Measurements from ENCODE around the gene MAST2.

MAST2 gene

GRCh38 chr1:46062651-46063319 lies 259.4 kb downstream of the MAST2 start:
- DNase-seq (ENCODE audit: low read depth), result no peak

- no peak for DNase-seq (ENCODE audit: low read depth)
These were observed 261.3 kb downstream of the MAST2 start for GRCh38 chr1:46064708-46065107.

- DNase-seq (ENCODE audit: low read depth), result no peak
These were observed 262.0 kb downstream of the MAST2 start for GRCh38 chr1:46065405-46065804.

- no peak for DNase-seq (ENCODE audit: low read depth)
These were observed 264.2 kb downstream of the MAST2 start for GRCh38 chr1:46067652-46068051.

GRCh38 chr1:46068525-46068924 lies 265.1 kb downstream of the MAST2 start:
- DNase-seq (ENCODE audit: low read depth), result no peak

GRCh38 chr1:46070164-46070814 lies 266.9 kb downstream of the MAST2 start:
- DNase-seq (ENCODE audit: low read depth), result no peak

GRCh38 chr1:46072975-46073374 lies 269.6 kb downstream of the MAST2 start:
- DNase-seq (ENCODE audit: low read depth), result no peak

GRCh38 chr1:46076343-46076742 lies 272.9 kb downstream of the MAST2 start:
- DNase-seq (ENCODE audit: low read depth), result no peak

- no peak for DNase-seq (ENCODE audit: low read depth)
These were observed 274.2 kb downstream of the MAST2 start for GRCh38 chr1:46077644-46078043.

GRCh38 chr1:46080257-46080656 lies 276.8 kb downstream of the MAST2 start:
- no peak for DNase-seq (ENCODE audit: low read depth)

- DNase-seq (ENCODE audit: low read depth), result no peak
These were observed 277.8 kb downstream of the MAST2 start for GRCh38 chr1:46081206-46081605.

- no peak for DNase-seq (ENCODE audit: low read depth)
These were observed 278.2 kb downstream of the MAST2 start for GRCh38 chr1:46081619-46082018.

- no peak for DNase-seq (ENCODE audit: low read depth)
These were observed 280.2 kb downstream of the MAST2 start for GRCh38 chr1:46083579-46083978.

GRCh38 chr1:46084553-46085451 lies 281.4 kb downstream of the MAST2 start:
- no peak for DNase-seq (ENCODE audit: low read depth)

Measured in GM04504 (cell line).